Skin of body (tissue), 2 donors: ENCODE data around the gene CWF19L1. TPM values are rescaled to one million over a fixed set of nuclear protein-coding genes. Genes with fewer than 3 reads are reported as not detected.
A peak's percentile ranks its signal among the peaks of the same experiment; 100 is the strongest.
"Not testable (repeated sequence)": the region's sequence is repeated elsewhere in the genome, so short reads cannot be mapped to it uniquely, and the experiment has no call there.

Experiments used
- DNase-seq: peaks from one replicate; lab custom pipeline; 2025; lab: John Stamatoyannopoulos, UW
- total RNA-seq: library from RNA; depleted of rRNA; stranded (reverse); fragments of >200 nt; gene quantifications from one replicate; pipeline ENCODE4 v1.2.3, GENCODE V29; 2014

CWF19L1 gene
- 22.8 TPM for total RNA-seq

GRCh38 chr10:100267239-100268104, at the start of gene CWF19L1:
Gene CWF19L1 (minus strand): TSS chr10:100267638. CDS start chr10:100267593, 45 bp downstream.
- DNase-seq, result peak; percentile 91

DNA sequence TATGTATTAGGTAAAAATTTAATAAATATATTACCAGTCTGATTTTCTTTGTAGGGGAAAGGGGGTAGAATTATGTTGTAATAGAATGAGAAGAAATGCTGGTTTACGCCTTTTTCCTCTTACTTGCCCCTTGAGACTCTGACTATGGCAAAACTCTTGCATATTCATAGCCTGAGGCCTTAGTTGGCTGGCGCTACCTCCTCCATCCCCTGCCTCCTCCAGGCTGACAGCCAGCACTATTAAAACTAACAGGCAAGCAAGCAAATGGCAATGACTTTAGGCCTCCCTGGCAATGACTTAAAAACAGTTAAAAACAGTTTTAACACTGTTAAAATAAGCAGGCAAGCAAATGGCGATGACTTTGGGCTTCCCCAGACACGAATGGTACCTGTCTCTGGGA, 48.2 kb upstream of the CWF19L1 start:
- DNase-seq, result no peak

- DNase-seq, result no peak
These were observed 43.9 kb upstream of the CWF19L1 start for GRCh38 chr10:100311298-100311697.

- DNase-seq, result no peak
These were observed 40.2 kb upstream of the CWF19L1 start for GRCh38 chr10:100307684-100308083.

GRCh38 chr10:100306861-100307260, 39.4 kb upstream of the CWF19L1 start:
- DNase-seq, result no peak

GRCh38 chr10:100304414-100304813, 37.0 kb upstream of the CWF19L1 start:
- DNase-seq, result no peak

DNA sequence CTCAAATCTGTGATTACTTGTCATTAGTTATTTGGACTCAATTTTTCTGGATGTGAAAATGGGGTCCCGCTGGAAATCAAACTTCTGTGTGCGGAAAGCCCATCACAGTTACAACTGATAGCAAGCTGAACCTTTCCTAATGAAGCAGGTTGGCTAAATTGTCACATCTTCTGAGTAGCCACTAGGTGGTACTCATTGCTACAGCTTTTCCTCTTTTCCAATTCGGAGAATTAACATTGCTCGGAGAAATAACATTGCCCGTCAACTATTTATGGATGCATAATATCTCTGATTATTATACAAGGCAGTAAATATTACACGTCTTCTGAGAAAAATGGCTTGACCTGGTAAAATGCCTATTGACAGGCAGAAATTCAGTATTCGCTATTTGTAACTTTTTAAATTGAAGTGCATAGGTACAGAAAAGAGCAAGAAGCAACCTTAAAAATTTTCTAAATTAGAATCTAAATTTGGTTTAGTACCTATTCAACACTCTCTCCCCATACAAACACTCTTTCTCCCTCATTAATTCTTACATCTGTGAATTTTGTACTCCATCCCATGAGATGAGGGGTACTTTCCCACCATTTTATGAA, 36.4 kb upstream of the CWF19L1 start:
- DNase-seq, result no peak

DNA sequence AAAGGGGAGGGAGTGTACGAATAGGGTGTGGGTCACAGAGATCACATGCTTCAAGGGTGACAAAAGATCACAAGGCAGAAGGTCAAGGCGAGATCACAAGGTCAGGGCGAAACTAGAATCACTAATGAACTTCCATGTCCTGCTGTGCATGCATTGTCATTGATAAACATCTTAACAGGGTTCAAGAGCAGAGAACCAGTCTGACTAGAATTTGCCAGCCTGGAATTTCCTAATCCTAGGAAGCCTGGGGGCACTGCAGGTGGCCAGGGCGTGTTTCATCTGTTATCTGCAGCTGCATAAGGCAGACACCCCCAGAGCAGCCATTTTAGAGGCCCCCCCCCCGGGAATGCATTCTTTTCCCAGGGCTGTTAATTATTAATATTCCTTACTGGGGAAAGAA, 33.7 kb upstream of the CWF19L1 start:
- DNase-seq, result not testable (repeated sequence)

GRCh38 chr10:100297242-100297641, 29.8 kb upstream of the CWF19L1 start:
- DNase-seq, result no peak

GRCh38 chr10:100293066-100293465, 25.6 kb upstream of the CWF19L1 start:
- no peak for DNase-seq

DNA sequence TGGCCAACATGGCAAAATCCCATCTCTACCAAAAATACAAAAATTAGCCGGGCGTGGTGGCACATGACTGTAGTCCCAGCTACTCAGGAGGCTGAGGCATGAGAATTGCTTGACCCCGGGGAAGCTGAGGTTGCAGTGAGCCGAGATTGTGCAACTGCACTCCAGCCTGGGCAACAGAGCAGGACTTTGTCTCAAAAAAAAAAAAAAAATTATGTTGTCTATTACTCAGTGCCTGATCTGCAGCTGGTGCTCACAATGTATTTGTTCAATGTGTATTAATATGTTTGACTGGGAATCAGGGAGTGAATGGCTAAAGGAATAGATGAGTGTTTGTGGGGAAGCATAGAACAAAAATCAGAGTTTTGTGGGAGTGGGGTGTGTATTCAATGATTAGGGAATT, 24.9 kb upstream of the CWF19L1 start:
- not testable (repeated sequence) for DNase-seq

- DNase-seq, result no peak
These were observed 23.9 kb upstream of the CWF19L1 start for GRCh38 chr10:100291356-100291755.

GRCh38 chr10:100289641-100290040, 22.2 kb upstream of the CWF19L1 start:
- no peak for DNase-seq

- no peak for DNase-seq
These were observed 20.8 kb upstream of the CWF19L1 start for GRCh38 chr10:100288196-100288595.

- DNase-seq, result no peak
These were observed 20.3 kb upstream of the CWF19L1 start for GRCh38 chr10:100287756-100288155.

GRCh38 chr10:100286051-100287033, 18.9 kb upstream of the CWF19L1 start, which contains the start of gene BLOC1S2:
Gene BLOC1S2 (minus strand): TSS chr10:100286680. CDS start chr10:100286659, 21 bp downstream.
- DNase-seq, result peak; percentile 55

DNA sequence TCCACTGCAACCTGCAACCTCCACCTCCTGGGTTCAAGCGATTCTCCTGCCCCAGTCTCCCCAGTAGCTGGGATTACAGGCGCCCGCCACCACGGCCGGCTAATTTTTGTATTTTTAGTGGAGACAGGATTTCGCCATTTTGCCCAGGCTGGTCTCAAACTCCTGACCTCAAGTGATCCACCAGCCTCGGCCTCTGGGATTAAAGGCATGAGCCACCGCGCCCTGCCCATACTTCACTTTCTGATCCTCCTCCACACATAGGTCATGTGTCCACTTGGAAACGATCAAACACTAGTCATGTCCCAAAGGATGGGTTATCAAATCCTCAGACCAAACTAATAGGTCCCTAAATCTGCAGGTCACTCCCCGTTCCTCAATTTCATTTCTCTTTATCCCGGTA, 17.9 kb upstream of the CWF19L1 start:
- DNase-seq, result not testable (repeated sequence)

DNA sequence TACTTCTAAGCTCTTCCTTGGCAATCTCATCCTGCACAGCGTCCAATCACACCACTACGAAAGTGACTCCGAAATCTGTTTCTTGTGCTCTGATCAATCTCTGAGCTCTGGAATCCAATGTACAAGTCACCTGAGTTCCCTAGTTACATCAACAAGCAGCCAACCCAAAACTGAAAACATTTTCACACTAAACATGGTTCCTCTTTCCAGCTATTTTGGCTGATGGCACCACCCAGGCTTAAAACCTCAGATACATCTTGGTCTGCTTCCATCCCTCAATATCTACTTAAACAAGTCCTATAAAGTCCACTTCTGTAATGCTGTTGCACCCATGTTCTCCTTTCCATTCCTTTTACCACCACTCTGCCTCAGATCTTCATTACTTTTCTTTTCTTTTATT, 15.5 kb upstream of the CWF19L1 start:
- no peak for DNase-seq

GRCh38 chr10:100276971-100277370, 9.5 kb upstream of the CWF19L1 start:
- not testable (repeated sequence) for DNase-seq

DNA sequence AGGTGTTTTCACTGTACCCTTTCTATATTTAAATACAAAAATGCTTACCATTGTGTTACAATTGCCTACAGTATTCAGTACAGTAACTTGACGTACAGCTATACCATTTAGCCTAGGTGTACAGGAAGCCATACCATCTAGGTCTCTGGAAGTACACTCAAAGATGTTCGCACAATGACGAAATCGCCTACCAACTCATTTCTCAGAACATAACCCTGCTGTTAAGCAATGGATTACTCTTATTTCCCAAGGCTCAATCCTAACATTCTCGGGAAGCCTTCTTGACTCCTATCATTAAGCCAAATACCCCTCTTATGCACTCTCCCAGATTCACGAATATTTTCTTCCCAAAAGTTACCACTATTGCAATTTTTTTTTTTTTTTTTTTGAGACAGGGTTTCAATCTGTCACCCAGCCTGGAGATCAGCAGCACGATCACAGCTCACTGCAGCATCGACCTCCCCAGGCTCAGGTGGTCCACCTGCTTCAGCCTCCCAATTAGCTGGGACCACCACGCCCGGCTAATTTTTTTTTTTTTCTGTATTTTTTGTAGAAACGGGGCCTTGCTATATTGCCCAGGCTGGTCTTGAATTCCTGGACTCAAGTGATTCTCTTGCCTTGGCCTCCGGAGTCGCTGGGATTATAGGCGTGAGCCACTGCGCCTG, 1.5 kb downstream of the CWF19L1 start:
- no peak for DNase-seq

DNA sequence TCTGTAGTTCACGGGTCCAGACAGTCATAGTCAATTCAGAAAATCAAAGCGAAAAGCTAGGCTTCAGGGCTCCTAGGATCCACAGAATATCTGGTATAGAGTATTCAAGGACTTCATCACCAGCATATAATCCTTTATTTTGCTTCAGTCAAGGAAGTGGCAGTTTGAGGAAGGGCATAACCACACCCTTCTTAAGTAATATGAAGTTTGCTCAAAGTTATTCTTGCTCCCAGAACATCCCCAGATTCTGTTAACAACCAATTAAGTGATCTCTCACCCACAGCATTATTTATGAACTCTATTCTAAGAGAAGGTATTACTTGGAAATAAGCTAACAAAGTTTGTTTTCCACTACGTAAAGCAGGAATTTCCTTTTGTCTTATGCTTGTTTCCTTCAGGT, 13.2 kb downstream of the CWF19L1 start:
- no peak for DNase-seq
